SW 1271 (cell line): ENCODE data around the gene PINK1.
A peak's percentile ranks its signal among the peaks of the same experiment; 100 is the strongest.

Source experiments
- DNase-seq, 2 experiments: peaks; one replicate each; lab custom pipeline; 2025; lab: John Stamatoyannopoulos, UW

The PINK1 gene

GRCh38 chr1:20681999-20682398 lies 48.7 kb downstream of the PINK1 start:
- no peak for DNase-seq

DNA sequence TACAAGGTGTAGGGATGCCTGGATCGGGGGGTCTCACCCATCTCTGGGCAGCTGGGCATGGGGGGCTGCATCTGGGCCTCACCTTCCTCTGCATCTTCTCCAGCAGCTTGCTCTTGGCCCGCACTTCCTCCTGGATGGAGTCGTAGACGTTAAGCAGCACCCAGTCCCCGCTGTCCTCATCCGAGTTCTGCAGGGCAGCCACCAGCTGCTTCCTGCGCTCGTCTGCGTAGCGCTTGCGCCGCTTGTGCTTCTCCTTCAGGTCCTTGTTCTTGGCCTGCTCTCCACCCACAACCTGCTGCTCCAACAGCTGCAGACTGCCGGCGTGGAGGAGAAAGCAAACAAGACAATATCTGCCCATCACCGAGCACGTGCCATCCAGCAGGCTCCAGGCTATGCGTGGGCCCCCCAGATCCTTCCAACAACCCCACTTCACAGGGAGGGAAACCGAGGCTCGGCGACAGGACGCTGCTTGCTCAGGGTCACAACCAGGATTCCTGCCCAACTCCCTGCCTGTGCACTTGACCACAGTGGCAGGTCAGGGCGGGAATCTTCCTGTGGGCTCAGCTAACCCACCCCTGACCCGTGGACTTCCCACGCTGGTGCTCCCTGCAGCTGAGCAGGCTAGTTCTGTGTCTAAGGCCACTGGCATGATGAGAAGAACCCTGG lies 49.4 kb downstream of the PINK1 start:
- DNase-seq: no peak

DNA sequence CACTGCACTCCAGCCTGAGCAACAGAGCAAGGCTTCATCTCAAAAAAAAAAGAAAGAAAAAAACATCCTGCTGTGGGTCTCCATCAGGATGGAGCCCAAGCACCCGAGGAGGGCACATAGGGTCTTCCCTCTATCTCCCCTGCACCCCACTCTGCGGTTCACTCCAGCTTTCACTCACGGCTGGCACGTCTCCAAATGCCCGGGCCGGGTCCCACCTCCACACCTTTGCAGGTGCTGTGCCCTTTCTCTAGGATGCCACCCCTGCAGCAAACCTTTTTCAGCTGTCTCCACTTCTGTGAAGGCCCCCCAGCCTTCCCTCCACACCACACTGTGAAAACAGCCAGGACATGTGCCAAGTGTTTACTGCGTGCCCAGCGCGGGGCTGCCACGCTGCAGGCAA lies 50.4 kb downstream of the PINK1 start:
- no peak for DNase-seq

DNA sequence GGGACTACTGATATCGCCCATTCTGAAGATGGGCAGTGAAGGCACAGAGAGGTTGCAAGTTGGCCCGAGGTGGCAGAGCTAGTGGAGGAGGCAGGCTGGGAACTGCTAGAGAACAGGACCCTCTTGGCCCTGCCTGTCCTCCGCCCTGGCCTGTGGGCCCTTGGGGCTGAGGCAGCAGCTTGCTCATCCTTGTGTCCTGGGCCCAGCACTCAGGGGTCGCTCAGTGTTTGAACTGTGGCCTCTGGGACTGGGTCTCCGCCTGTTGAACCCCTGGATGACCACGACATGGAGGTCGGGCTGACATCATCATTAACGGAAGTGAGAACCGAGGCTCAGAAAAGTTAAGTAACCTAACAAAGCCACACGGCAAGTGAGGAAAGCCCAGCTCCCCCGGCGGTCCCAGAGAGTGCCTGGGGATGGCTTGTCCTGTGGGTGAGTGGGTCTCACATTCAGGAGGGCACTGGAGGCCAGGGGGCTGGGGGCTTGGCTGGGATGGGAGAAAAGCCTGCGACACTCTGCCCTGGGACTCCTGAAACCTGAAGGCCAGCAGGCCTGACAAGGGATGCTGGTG lies 50.9 kb downstream of the PINK1 start:
- DNase-seq: no peak

DNA sequence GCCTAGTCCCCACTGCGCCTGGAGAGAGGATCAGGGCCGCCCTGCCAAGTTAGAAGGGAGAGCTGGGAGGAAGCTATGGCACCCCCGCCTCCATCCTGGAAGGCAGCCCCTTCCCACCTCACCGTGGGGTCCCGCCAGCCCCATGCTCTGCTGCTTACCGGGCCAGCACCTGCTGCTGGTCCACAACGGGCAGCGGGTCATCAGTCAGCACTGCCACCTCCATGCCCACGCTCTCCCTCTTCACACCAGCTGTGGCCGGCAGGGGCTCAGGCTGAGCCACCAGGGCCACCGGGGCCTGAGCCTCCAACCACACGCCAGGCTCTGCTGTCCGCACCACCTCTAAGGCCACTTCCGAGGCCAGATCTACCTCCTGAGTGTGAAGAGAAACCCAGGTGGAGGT lies 51.4 kb downstream of the PINK1 start:
- DNase-seq: no peak

DNA sequence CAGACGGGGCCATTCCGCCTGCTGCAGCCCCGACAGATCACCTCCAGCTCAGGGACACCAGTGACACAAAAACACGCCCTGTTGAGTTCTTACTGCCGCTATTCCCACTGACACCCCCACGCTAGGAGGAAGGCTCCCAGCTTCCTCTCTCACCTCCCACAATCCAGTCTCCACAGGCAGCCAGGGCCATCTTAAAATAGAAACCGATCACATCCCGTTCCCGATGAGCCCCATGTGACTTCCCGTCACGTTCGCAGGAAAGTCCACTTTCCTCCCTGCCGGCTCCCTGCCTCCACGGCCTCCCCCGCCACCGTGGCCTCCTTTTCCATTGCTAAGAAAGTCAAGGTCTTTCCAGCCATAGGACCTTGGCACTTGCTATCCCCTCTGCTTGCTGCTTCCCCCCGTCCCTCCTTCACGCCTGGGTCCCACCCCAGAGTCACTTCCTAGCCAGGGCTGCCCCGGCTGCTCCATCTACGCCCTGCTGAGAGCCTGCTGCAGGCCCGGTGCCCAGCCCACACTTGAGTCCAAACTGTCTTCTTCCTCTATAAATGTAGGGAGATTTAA lies 51.9 kb downstream of the PINK1 start:
- no peak for DNase-seq

GRCh38 chr1:20685741-20686140 lies 52.5 kb downstream of the PINK1 start:
- no peak for DNase-seq

- no peak for DNase-seq
Measured at GRCh38 chr1:20686883-20687725, 53.8 kb downstream of the PINK1 start.

GRCh38 chr1:20689645-20690056 lies 56.4 kb downstream of the PINK1 start:
- no peak for DNase-seq

- no peak for DNase-seq
Measured at GRCh38 chr1:20691872-20692271, 58.6 kb downstream of the PINK1 start.

DNA sequence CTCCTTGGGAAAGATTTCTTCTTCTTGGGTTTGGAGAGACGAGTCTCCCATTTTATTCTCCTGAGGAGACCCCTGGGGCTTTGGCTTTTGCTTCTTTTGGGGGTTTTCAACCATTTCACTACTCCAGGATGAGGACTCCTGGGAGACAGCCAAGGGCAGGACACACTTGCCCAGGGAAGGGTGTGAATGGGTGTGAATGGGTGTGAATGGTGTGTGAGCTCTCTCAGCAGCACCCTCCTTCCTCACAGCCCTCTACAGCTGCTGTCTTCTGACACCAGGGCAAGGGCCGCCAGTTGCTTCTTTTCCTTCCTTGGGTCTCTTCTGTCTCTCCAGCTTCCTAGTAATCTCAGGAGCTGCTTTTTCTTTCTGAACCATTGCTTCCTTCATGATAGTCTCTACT lies 60.4 kb downstream of the PINK1 start:
- DNase-seq: no peak

DNA sequence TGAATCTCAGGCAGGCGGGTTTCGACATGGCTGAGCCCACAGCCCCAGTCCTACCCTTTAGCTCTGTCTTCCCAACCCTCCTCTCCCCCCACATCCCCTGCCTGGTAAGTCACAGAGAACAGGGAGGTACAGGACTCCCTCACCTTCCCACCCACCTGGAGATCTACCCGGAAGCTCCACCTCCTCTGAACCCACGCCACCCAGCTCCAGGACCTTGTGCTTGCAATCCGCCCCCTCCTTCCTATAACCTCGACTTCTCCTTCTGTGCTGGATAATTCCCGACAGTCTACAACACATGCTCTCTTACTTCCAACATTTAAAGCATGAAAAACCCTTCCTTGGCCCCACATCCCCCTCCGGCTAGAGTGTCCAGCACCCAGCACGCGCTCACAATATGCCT lies 62.3 kb downstream of the PINK1 start:
- DNase-seq: no peak

GRCh38 chr1:20696397-20697333 lies 63.4 kb downstream of the PINK1 start:
- DNase-seq: peak; percentile 53 to 60

GRCh38 chr1:20697563-20697962 lies 64.3 kb downstream of the PINK1 start:
- DNase-seq: no peak

DNA sequence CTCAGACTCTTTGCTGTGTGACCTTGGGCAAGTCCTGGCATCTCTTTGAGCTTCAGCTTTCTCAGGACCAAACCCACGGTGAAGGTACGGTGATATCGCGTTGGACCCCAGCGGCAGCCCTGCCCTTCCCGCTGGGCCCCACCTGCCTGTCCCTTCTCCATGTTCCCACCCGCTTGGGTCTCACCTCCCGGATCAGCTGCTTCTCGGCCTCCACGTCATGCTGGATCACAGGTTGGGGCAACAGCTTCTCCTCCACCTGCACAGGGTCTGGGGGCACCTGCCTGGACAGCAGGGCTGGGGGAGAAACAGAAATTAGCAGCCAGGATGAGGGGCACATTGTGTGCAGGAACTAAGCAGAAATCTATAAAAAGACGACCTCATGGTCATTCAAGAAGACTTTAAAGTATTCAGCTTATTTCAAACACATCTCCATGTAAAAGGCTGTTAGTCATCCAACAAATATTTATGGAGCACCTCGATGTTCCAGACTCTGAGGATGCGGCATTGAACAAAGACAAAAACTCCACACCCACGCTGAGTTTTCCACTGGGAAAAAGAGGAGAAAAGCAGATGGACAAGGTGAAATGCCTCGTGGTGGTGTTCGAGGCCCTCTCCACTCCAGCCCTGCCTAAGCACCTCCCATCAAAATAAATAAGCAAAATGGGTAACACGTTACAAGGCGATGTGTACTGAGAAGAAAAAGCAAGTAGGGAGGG lies 65.1 kb downstream of the PINK1 start:
- no peak for DNase-seq

- DNase-seq: no peak
Measured at GRCh38 chr1:20699558-20699957, 66.3 kb downstream of the PINK1 start.

DNA sequence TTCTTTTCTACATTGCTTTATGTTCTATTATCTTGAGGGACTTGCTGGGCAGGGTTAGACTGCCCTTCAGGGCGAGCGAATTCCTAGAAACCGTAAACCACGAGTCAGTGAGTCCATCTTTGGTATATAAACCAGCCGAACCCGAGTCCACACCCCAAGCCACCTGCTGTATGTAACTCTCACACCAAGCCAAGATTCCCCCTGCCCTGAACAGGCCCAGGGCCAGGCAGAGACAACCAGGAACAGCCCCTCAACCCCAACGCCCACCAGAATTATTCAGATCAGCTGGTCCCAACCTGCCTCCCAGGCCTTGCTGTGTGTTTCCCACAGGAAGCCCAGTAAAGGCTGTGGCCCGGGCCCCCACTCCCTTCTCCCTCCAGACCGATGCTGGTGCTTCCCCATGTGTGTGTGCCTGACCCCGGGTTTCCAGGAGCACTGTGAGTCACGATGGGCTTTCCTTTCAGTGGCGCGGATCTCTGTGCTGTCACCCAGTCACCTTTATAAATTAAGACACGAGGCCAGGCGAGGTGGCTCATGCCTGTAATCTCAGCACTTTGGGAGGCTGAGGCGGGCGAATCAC lies 67.5 kb downstream of the PINK1 start:
- no peak for DNase-seq
